GM10847 (cell line): Measurements from ENCODE around the gene PDE6G.

ENCODE experiments used
- POLR2A ChIP-seq: IDR thresholded peaks from 2 replicates; pipeline ENCODE4 v1.6.1; 2011; ENCODE audit not compliant: insufficient read length; ENCODE audit errors: extremely low read depth

Gene PDE6G

DNA sequence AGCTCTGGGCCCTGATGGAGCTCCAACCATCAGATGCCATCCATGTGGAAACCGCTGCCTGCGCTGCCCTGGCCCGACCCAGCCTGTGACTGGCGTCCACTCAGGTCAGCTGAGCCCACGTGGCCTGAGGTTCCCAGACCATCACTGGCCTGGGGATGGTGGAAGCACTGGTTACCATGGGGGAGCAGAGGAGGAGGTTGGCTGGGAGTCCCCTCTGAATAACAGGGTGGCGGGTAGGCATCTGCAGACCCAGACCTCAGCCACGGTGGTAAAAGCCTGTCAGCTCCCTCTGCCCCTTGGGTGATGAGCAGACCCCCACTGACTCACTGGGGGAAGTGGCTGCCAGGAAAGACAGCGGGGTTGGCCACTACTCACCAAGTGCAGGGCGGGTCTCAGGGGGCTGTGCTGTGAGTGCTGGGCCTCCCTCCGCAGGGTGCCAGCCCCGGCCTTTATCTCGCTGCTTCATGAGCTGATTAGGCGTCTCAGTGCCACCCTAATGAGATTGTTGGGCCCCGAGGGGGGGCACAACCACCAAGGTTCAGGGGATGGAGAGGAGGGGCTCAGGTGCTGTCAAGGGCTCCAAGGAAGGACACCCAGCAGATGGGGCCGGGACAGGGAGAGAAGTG, at the start of gene PDE6G:
TSS of gene PDE6G (minus strand) at position 425 of the 626 bp plus-strand sequence. CDS start 3,237 bp downstream, outside the sequence.
- no peak for TF ChIP-seq POLR2A

GRCh38 chr17:81705518-81706231, 49.3 kb upstream of the PDE6G start:
- TF ChIP-seq POLR2A: no peak

- no peak for TF ChIP-seq POLR2A
Measured at GRCh38 chr17:81703747-81704654, 47.7 kb upstream of the PDE6G start.

GRCh38 chr17:81702934-81703746, 46.8 kb upstream of the PDE6G start, which contains the start of gene MRPL12:
Gene MRPL12, plus strand, starts transcription at chr17:81703367. Its CDS starts 135 bp downstream, at chr17:81703502.
- TF ChIP-seq POLR2A: peak; percentile 97

DNA sequence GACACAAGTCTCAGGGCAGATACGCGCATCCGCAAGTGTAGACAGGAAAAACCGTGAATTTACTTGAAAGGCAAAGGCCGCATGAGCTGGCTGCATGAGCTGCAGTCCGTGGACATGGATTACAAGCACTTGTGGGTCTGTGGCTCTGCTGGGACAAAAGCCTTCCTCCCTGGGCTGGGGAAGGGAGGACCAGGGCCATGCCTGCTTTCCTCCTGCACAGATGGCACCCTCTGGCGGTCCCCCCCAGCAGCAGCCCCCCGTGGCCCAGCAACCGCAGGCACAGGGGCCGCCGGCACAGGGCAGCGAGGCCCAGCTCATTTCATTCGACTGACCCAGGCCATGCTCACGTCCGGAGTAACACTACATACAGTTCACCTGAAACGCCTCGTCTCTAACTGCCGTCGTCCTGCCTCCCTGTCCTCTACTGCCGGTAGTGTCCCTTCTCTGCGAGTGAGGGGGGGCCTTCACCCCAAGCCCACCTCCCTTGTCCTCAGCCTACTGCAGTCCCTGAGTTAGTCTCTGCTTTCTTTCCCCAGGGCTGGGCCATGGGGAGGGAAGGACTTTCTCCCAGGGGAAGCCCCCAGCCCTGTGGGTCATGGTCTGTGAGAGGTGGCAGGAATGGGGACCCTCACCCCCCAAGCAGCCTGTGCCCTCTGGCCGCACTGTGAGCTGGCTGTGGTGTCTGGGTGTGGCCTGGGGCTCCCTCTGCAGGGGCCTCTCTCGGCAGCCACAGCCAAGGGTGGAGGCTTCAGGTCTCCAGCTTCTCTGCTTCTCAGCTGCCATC, 45.1 kb upstream of the PDE6G start:
- no peak for TF ChIP-seq POLR2A

GRCh38 chr17:81700353-81701287, 44.3 kb upstream of the PDE6G start:
- no peak for TF ChIP-seq POLR2A

GRCh38 chr17:81697261-81698044, 41.1 kb upstream of the PDE6G start:
- TF ChIP-seq POLR2A: no peak

GRCh38 chr17:81696218-81696941, 40.0 kb upstream of the PDE6G start:
- TF ChIP-seq POLR2A: no peak

- no peak for TF ChIP-seq POLR2A
Measured at GRCh38 chr17:81695801-81696200, 39.5 kb upstream of the PDE6G start.

- no peak for TF ChIP-seq POLR2A
Measured at GRCh38 chr17:81695211-81695610, 38.9 kb upstream of the PDE6G start.

DNA sequence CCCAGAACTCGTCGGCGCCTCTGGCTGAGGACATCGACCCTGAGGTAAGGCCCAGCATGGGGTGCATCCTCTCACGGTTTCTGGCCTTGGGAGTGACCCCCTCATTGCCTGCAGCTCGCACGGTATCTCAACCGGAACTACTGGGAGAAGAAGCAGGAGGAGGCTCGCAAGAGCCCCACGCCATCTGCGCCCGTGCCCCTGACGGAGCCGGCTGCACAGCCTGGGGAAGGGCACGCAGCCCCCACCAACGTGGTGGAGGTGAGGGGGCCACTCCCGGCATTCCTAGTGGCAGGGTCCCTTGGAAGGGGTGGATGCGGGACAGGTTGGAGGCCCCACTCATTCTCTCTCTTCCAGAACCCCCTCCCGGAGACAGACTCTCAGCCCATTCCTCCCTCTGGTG, 38.5 kb upstream of the PDE6G start:
- no peak for TF ChIP-seq POLR2A
